Panc1 (cell line): ENCODE measurements around the gene TBRG4. TPM values are rescaled to one million over a fixed set of nuclear protein-coding genes. Genes with fewer than 3 reads are reported as not detected.

Experiments used
- ATAC-seq: fragments of 200-7000 bp; cut with Tn5 transposase; 2 replicates; pipeline ENCODE4 v1.9.1; 2020; ENCODE audit warnings: mild to moderate bottlenecking, moderate library complexity
- BruUV-seq: library from RNA; stranded (reverse); fragments of 400-500 nt; replicated peaks from 2 replicates; lab custom pipeline; 2021; lab: Mats Ljungman, UMichigan
- CTCF ChIA-PET: fragments of 300-600 bp; sonication (Branson Sonifier 250); formaldehyde crosslinking; loops from one replicate; lab custom pipeline; 2022; ENCODE audit warnings: antibody characterized with exemption; lab: Charles Lee
- POLR2A ChIA-PET: fragments of 300-600 bp; sonication (Branson Sonifier 250); formaldehyde crosslinking; loops from one replicate; lab custom pipeline; 2022; ENCODE audit warnings: antibody characterized with exemption; lab: Charles Lee
- DNase-seq: peaks from one replicate; pipeline ENCODE4 v3.0.0-alpha.2; 2010; ENCODE audit warnings: low read depth, low spot score
- H3K27ac ChIP-seq: 2 replicates; pipeline ENCODE4 v1.5.1; 2011; ENCODE audit warnings: mild to moderate bottlenecking, low read length, inconsistent platforms
- H3K27me3 ChIP-seq: fragments of 200-500 bp; sonication (Bioruptor generic); 2 replicates; pipeline ENCODE4 v1.6.0; 2014; ENCODE audit warnings: low read length, inconsistent platforms; ENCODE audit not compliant: control insufficient read depth, insufficient read depth
- H3K36me3 ChIP-seq: fragments of 200-500 bp; sonication (Bioruptor generic); 2 replicates; pipeline ENCODE4 v1.5.1; 2014; ENCODE audit warnings: inconsistent platforms, mild to moderate bottlenecking, low read length, moderate library complexity; ENCODE audit not compliant: control insufficient read depth, insufficient read depth
- H3K4me1 ChIP-seq: 2 replicates; pipeline ENCODE4 v1.5.1; 2011; ENCODE audit warnings: inconsistent platforms, mild to moderate bottlenecking, low read length, moderate library complexity; ENCODE audit not compliant: control insufficient read depth, insufficient read depth
- H3K4me3 ChIP-seq, 2 experiments: 2 replicates each; pipeline ENCODE4 v1.5.1; 2011 to 2012; ENCODE audit warnings: low read depth in 2 of 2, low read length in 2 of 2, mild to moderate bottlenecking in 2 of 2, inconsistent platforms in 1 of 2, moderate library complexity in 1 of 2
- H3K9me3 ChIP-seq: fragments of 200-500 bp; sonication (Bioruptor generic); 2 replicates; pipeline ENCODE4 v1.5.1; 2014; ENCODE audit warnings: low read depth, mild to moderate bottlenecking, inconsistent platforms, low read length, moderate library complexity; ENCODE audit not compliant: control insufficient read depth, insufficient read depth
- CTCF ChIP-seq: fragments of 450-650 bp; IDR thresholded peaks from 2 replicates; pipeline ENCODE4 v1.5.1; 2017; ENCODE audit warnings: mild to moderate bottlenecking
- POLR2AphosphoS5 ChIP-seq: IDR thresholded peaks from 2 replicates; pipeline ENCODE4 v1.6.1; 2012; ENCODE audit warnings: mild to moderate bottlenecking, low read depth, low read length, moderate library complexity
- REST ChIP-seq, 2 experiments: IDR thresholded peaks; 2 replicates each; pipeline ENCODE4 v1.6.1; 2011 to 2012; ENCODE audit warnings: low read depth in 2 of 2, control low read depth in 1 of 2, low read length in 1 of 2, mild to moderate bottlenecking in 1 of 2, moderate library complexity in 1 of 2; ENCODE audit not compliant: insufficient read depth in 1 of 2
- SIN3A ChIP-seq: IDR thresholded peaks from 2 replicates; pipeline ENCODE4 v1.6.1; 2012; ENCODE audit warnings: low read depth, mild to moderate bottlenecking, low read length, moderate library complexity, borderline replicate concordance; ENCODE audit not compliant: insufficient read depth
- TCF7L2 ChIP-seq: IDR thresholded peaks from 2 replicates; pipeline ENCODE4 v1.6.1; 2011; ENCODE audit warnings: mild to moderate bottlenecking, low read depth, low read length, inconsistent platforms
- in situ Hi-C: cut with HindIII; loops from 2 replicates; pipeline ENCODE4 v1.10.0; 2016; ENCODE audit warnings: low sequenced_read_pairs, low pct_unique_long_range_greater_than_20kb
- intact Hi-C: fragments of 100-400 bp; cut with micrococcal nuclease; formaldehyde crosslinking; loops from one replicate; pipeline ENCODE4 v1.10.0; 2022; ENCODE audit not compliant: unreplicated experiment
- total RNA-seq: library from RNA; stranded (reverse); gene quantifications from one replicate; pipeline ENCODE4 v1.2.1, GENCODE V29; 2021; ENCODE audit not compliant: unreplicated experiment

The TBRG4 gene
- total RNA-seq, 1 experiment from 2014 or later: 149 TPM

GRCh38 chr7:45131891-45132290 lies 20.4 kb upstream of the TBRG4 start:
- H3K27me3 ChIP-seq: 0 out of 2 replicates have a peak, but pooled peaks cover 1% of the 10 kb centered on the region
- DNase-seq: no peak
- ChIA-PET CTCF (no interaction called here), POLR2A (no interaction called here)
- in situ Hi-C loops (no loop called here), intact Hi-C loops (loop anchor here (10.0 kb wide), 1 partner anchor 547 kb away; the partner anchor contains the start of gene TMED4)
- ATAC-seq: no peak
- no peaks in the 10 kb centered on the region for H3K4me1 ChIP-seq
- H3K36me3 ChIP-seq: no peaks in the 10 kb centered on the region
- BruUV-seq: no TSS peak
- no peak overlapping the region for H3K4me3 ChIP-seq
- H3K9me3 ChIP-seq: no peaks in the 10 kb centered on the region
- no peak overlapping the region for H3K27ac ChIP-seq
- no peak for TF ChIP-seq TCF7L2
- TF ChIP-seq REST (IDR thresholded peaks at IDR 0.05; ENCODE audit: insufficient read depth in 1 of 2, low read depth in 2 of 2, low read length in 1 of 2): no peak
- TF ChIP-seq CTCF: no peak
- no peak for TF ChIP-seq POLR2AphosphoS5
- no peak for TF ChIP-seq SIN3A

GRCh38 chr7:45130910-45131309 lies 19.4 kb upstream of the TBRG4 start:
- CTCF ChIA-PET: interaction anchor here (0.6 to 0.7 kb wide), 3 partner anchors 134 to 1401 kb away, joined by 3 to 7 read pairs (median 3); no protein-coding TSS in a partner anchor
- no peaks in the 10 kb centered on the region for H3K27me3 ChIP-seq
- H3K36me3 ChIP-seq: no peaks in the 10 kb centered on the region
- no peak for ATAC-seq
- H3K4me1 ChIP-seq: no peaks in the 10 kb centered on the region
- POLR2A ChIA-PET: interaction anchor here (0.6 kb wide), 4 partner anchors 131 to 548 kb away, joined by 3 to 8 read pairs (median 8); no protein-coding TSS in a partner anchor
- H3K9me3 ChIP-seq: no peaks in the 10 kb centered on the region
- no TSS peak for BruUV-seq
- DNase-seq: no peak
- TF ChIP-seq REST (IDR thresholded peaks at IDR 0.05; ENCODE audit: insufficient read depth in 1 of 2, low read depth in 2 of 2, low read length in 1 of 2) (no peak), CTCF (no peak), TCF7L2 (no peak), POLR2AphosphoS5 (no peak), SIN3A (no peak)
- no peak overlapping the region for H3K27ac ChIP-seq
- in situ Hi-C loops (no loop called here), intact Hi-C loops (loop anchor here (10.0 kb wide), 1 partner anchor 546 kb away; the partner anchor contains the start of gene TMED4)
- H3K4me3 ChIP-seq: no peak overlapping the region
